Measurements from ENCODE around the gene LIM2.

The LIM2 gene

GRCh38 chr19:51338563-51339312 lies 49.0 kb downstream of the LIM2 start:
- peak; percentile 80 for DNase-seq

- no peak for DNase-seq
Observed at GRCh38 chr19:51337861-51338562, 49.8 kb downstream of the LIM2 start.

- DNase-seq, result no peak
Observed at GRCh38 chr19:51337141-51337860, 50.5 kb downstream of the LIM2 start.

- DNase-seq, result peak; percentile 36
Observed at GRCh38 chr19:51333836-51334460, 53.8 kb downstream of the LIM2 start.

- DNase-seq, result no peak
Observed at GRCh38 chr19:51331716-51332115, 56.1 kb downstream of the LIM2 start.

- DNase-seq, result no peak
Observed at GRCh38 chr19:51331193-51331592, 56.6 kb downstream of the LIM2 start.

- no peak for DNase-seq
Observed at GRCh38 chr19:51330366-51330765, 57.4 kb downstream of the LIM2 start.
